Activated naive CD4-positive, alpha-beta T cell treated with Interleukin-2 at 50 U/mL for 16 hours (primary cell): Measurements from ENCODE around the gene ART3.
"Not testable (repeated sequence)": the region's sequence is repeated elsewhere in the genome, so short reads cannot be mapped to it uniquely, and the experiment has no call there.

Experiments
- DNase-seq: peaks from one replicate; pipeline ENCODE4 v3.0.0-alpha.2; 2020

Gene ART3, protein sequence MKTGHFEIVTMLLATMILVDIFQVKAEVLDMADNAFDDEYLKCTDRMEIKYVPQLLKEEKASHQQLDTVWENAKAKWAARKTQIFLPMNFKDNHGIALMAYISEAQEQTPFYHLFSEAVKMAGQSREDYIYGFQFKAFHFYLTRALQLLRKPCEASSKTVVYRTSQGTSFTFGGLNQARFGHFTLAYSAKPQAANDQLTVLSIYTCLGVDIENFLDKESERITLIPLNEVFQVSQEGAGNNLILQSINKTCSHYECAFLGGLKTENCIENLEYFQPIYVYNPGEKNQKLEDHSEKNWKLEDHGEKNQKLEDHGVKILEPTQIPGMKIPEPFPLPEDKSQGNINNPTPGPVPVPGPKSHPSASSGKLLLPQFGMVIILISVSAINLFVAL

DNA sequence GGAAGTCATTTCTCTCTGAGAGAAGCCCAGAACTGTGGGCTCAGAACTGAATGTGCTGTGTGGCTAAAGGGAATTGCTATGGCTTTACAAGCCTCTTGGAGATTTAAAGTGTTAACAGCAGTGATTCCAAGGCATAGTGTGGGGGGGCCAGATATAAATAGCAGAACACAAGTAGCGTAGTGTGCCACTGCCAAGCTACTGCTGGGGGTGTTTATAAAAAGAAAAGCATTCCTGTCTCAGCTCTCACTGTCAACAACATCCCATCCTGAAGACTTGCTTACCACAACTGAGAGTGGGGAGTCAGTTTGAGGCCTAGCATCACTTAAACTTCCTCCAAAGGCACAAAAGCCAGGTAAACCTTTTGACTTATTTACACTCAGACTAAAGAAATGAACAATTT lies at the start of gene ART3:
TSS of gene ART3 (plus strand) at position 242 of the 400 bp plus-strand sequence. CDS start 1,181 bp downstream, outside the sequence.
- DNase-seq, result no peak

DNA sequence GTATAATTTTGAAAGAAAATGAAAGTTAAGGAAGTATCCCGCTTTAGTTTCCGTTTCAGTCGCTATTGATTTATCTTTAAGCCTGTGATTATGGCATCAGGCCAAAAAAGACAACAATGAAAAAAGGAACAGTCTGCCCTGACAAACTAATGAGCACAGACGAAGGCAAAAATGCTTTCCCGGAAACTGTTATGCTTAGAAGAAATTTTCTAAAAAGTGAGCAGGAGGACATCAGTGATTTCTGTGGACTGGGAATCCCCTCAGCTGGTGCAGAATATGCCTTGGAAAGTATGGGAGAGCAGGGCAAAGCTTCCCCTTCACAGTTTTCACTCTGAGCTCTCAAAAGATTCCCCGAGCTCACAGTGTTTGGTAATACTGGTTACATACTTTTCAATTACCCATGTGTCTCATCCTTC lies 46.2 kb upstream of the ART3 start:
- no peak for DNase-seq

DNA sequence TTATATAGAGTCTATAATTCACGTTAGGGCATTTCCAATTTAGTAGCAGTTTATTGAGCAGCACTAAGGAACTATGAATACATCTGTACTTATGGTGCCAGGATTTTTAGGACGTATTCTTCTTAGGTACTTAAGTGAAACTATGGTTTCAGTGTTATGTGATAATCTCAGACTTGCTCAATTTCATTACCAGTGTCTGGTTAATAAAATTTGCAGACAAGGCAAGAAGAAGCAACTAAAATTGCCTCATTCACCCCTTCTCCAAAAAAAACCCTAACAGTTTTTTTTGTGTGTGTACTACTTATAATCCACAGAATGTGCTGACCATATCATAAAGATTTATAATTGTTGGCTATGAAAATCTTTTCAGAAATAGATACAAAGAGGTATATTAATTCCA lies 45.2 kb upstream of the ART3 start:
- DNase-seq, result no peak

DNA sequence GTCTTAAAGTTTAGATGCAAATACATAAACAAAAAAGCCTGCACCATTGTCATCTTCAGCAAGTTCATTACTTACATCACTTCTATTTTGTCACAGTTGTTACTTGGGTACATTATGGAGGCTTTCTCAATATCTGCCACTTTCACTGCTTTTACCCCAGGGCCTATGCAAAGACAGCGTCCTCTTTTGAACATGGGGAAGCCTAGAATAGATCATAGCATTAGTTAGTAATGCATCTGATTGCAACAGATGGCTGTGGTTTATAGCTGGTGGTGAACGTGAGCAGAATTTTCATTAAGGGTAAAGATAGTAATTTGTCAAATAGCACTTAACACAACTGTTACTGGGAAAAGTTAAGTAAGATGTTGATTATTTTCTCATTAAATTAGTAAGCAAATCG lies 39.4 kb upstream of the ART3 start:
- no peak for DNase-seq

DNA sequence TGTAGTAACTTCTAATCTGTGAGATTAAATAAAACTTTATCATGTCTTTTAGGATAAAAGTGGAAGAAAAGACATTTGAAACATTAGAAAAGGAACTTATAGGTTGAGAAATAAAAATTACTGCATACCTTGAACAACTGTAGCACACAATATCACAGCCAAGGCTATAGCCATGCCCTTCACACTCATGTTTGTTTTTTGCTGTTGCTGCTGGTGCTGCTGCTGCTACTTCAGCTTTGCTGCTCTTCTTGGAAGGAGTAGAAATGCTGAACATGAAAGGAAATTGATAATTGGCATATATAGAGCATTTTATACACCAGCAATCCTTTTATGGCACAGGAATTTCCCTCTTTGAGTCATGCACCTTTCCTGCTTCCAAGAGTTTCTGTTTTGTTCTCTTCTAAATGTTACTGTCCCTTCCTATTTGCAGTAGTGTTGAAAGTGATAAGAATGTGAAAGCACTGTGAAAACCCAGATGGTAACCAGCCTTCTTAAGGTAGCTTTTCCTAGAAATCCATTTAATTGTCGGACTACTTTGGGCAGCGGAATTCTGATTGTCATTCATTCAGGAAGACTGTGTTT lies 38.6 kb upstream of the ART3 start, which contains the start of gene CXCL11:
TSS of gene CXCL11 (minus strand) at position 272 of the 582 bp plus-strand sequence. CDS start at position 189, 83 bp downstream.
- DNase-seq, result no peak

DNA sequence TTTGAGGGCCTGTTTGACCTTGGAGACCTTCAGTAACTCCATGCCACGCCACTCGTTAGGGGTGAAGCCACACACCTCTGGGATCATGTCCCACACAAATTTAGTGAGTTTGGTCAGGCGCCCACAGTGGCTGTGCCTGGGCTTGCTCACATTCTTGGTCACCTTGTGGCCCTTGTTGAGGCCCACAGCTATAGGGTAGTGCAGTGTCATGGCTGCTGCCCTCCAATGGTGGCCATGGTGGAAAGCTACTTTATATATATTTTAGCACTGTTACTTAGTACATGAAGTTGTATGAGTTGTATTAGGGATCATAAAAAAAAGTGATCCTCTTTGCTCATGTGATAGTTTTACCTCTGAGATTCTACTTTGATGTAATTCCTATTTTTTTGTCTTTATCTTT lies 37.7 kb upstream of the ART3 start:
- no peak for DNase-seq

DNA sequence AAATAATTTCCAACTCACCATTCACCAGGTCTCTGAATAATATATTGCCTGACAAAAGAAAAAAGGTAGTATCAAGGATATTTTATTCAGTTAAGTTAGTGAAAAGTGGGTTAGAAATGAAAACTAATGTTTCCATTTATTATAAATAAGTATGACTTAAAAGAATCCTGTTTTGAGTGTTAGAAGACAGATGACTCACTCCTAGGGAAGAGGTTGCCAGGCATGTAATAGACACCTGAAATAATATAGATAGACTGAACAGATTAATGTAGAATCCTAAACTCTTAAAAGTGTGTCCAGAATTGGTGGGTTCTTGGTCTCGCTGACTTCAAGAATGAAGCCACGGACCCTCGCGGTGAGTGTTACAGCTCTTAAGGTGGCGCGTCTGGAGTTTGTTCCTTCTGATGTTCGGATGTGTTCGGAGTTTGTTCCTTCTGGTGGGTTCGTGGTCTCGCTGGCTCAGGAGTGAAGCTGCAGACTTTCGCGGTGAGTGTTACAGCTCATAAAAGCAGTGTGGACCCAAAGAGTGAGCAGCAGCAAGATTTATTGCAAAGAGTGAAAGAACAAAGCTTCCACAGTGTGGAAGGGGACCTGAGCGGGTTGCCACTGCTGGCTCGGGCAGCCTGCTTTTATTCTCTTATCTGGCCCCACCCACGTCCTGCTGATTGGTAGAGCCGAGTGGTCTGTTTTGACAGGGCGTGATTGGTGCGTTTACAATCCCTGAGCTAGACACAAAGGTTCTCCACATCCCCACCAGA lies 32.1 kb upstream of the ART3 start:
- not testable (repeated sequence) for DNase-seq

DNA sequence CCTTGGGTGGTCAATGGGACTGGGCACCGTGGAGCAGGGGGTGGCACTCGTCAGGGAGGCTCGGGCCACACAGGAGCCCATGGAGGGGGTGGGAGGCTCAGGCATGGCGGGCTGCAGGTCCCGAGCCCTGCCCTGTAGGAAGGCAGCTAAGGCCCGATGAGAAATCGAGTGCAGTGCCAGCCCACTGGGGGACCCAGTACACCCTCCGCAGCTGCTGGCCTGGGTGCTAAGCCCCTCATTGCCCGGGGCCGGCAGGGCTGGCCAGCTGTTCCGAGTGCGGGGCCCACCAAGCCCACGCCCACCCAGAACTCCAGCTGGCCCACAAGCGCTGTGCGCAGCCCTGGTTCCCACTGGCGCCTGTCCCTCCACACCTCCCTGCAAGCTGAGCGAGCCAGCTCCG lies 31.2 kb upstream of the ART3 start:
- not testable (repeated sequence) for DNase-seq

DNA sequence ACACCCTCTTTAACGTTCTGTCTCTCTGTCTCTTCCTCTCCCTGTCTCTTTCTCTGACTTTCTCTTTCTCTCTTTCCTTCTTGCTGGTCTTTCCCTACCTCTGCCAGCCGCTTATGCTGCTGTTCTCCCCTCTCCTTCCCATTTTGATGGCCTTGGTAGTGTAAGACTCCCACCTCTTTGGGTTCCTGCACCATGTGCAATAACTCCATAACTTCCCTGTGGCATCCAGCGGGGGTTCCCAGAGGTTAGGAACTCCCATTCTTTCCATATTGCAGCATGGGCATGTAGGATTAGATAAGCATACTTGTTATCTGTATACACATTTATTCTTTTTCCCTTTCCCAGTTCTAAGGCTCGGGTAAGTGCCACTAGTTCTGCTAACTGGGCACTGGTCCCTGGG lies 29.8 kb upstream of the ART3 start:
- not testable (repeated sequence) for DNase-seq

DNA sequence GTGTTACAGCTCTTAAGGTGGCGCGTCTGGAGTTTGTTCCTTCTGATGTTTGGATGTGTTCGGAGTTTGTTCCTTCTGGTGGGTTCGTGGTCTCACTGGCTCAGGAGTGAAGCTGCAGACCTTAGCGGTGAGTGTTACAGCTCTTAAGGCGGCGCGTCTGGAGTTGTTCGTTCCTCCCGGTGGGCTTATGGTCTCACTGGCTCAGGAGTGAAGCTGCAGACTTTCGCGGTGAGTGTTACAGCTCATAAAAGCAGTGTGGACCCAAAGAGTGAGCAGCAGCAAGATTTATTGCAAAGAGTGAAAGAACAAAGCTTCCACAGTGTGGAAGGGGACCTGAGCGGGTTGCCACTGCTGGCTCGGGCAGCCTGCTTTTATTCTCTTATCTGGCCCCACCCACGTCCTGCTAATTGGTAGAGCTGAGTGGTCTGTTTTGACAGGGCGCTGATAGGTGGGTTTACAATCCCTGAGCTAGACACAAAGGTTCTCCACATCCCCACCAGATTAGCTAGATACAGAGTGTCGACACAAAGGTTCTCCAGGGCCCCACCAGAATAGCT lies 24.6 kb upstream of the ART3 start:
- not testable (repeated sequence) for DNase-seq

DNA sequence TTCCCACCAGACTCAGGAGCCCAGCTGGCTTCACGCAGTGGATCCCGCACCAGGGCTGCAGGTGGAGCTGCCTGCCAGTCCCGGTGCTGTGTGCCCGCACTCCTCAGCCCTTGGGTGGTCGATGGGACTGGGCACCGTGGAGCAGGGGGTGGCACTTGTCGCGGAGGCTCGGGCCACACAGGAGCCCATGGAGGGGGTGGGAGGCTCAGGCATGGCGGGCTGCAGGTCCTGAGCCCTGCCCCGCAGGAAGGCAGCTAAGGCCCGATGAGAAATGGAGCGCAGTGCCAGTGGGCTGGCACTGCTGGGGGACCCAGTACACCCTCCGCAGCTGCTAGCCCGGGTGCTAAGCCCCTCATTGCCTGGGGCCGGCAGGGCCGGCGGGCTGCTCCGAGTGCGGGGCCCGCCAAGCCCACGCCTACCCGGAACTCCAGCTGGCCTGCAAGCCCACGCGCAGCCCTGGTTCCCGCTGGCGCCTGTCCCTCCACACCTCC lies 23.9 kb upstream of the ART3 start:
- not testable (repeated sequence) for DNase-seq

DNA sequence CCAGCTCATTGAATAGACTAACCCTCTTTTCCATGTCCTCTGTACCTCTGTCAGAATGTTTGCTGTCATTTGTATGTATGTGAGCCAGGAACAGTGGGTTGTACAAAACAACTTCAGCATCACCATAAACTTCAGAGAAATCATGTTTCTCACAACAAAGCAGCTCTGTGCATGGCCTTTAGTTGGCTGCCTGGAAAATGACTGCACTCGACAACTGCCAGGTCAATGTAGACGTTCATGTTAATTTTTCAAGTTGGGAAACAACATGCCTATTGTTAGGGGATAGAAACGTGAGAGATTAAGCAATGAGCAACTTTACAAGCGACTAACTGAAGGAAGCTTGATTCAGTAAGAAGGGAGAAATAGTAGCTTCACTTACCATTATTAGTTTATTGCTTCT lies 20.8 kb upstream of the ART3 start:
- no peak for DNase-seq

DNA sequence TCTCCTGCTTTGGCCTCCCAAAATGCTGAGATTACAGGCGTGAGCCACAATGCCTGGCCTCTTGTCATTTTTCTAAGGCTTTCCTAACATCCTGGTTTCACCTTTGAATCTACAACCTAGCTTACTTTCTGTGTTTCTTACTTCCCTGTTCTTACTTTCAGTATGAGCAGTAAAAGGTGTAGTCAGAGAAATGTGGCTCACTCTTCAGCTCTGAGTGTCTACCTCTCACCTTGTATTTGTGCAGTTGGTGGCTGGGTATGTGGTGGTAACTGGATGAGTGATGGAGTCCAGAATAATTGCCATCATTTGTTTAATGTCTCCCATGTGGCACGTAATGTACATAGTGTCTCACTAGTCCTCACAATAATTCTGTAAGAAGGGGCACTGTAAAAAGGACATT lies 19.5 kb upstream of the ART3 start:
- DNase-seq, result no peak

DNA sequence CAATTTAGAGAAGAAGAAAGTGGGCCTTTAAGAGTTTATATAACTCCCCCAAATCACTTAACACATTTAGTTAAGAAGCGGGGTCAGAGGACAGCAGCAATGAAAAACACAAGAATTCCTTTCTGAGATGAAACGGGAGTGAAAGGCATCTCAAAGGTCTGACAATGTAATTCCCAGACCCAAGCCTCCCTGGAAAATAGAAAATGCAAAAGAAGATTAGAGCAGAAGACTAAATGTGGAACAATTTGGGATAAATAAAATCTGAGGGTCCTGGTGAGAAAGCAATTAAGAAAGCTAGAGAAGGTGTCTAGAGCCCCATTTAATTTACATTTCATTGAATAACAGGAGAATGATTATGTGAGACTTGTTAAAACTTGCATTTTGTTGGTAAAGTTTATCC lies 19.1 kb upstream of the ART3 start:
- no peak for DNase-seq

DNA sequence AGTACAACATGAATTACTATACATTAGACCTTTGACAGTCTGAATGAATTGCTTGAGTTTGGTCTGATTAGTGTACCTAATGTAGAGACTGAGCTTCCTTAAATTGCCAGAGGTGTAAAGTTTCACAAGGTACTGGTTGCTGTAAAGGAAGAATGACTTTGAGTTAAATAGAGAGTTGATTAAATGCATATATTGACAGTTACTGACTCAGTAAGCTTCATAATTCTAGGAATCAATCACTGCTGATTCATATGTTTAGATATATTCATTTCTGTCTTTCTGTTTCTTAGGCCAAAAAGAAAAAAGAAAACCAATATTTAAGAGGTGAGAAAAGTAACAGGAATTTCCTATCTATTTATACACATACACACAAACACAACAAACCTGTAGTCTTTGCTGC lies 16.2 kb upstream of the ART3 start:
- no peak for DNase-seq

DNA sequence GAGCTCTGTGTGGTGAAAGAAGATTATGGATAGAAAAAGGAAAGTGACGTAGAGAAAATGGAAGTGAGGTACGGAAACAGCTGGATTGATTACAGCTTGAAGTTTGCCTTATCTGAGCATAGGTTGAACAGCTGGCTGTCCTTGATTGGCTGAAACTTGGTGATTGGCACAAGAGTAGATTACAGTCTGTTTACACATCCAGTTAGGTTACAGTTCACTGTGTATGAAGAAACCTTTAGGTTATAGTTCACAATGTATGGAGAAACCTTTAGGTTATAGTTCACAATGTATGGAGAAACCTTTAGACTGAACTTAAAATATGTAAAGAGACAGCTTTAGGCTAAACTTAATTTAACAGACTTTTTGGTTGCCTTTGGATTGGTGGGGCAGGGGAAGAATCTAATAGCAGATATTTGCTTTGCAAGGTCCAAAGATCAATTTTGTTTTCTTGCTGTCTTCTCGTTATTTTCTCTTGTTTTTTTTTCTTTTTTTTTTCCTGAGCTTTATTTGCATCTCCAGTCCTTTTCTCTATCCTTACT lies 15.6 kb upstream of the ART3 start:
- no peak for DNase-seq

DNA sequence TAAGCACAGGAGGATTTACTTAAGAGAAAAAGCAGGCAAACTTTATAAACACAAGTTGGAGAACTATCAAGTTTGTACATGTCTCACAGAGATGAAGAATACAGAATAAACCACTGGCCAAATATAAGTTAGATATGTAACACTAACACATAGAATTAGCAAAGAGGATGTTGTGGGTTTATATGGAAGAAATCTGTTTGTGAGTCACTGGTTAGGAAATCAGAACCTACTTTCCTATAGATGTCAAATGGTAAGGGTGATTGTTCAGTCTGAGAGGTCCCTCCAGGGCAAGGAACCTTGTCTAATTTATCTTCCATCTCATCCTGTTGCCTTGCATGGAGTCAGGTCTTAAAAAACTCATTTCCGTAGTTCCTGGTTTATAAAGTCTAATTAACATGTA lies 14.8 kb upstream of the ART3 start:
- DNase-seq, result no peak

DNA sequence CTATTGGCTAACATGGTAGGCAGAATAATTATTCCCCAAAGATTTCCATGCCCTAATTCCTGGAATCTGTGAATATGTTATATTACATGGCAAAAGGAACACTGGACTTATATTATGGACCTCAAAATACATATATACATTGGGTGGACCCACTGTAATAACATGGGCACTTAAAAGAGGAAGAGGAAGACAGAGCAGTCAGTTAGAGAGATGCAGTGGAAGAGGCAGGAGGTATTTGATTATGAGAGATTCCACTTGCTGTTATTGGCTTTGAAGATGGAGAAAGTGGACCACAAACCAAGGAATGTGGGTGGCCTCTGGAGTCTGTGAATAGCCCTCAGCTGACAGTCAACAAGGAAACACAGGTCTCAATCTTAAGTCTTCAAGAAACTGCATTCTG lies 14.0 kb upstream of the ART3 start:
- DNase-seq, result no peak

DNA sequence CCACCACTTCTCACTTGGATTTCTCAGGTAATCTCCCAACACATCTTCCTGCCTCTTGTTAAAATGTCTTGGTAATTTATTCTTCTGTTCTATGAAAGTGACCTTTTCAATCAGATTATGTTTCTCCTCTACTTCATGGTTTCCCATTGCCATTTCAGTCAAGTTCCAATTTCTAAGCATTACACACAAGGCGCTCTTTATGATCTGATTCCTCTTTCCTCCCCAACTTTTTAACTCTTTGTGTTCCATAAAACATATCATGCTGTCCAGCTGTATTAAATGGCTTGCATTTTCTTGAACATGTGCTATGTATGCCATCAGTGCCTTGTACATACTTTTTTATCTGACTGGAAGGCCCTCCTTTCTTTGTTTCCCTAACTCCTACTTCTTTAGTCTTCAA lies 13.1 kb upstream of the ART3 start:
- DNase-seq, result no peak

DNA sequence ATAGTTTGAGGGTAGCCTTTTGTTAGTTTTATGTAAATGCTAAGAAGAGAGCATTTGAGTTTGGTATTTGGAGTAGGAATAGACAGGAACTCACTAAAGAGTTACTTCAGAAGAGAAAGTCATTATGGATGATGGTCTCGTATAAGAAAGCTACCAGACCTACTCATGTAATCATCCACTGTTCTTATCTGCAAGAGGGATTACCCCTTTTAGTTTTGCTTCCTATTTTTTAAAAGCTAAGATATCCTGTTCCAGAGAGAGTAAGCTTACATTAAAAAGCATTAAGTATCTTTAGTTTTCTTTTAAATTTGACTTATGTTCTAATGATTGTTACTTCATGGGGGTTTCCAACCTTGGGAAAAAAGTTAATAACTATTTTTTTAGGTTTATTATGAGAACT lies 12.5 kb upstream of the ART3 start:
- DNase-seq, result no peak

DNA sequence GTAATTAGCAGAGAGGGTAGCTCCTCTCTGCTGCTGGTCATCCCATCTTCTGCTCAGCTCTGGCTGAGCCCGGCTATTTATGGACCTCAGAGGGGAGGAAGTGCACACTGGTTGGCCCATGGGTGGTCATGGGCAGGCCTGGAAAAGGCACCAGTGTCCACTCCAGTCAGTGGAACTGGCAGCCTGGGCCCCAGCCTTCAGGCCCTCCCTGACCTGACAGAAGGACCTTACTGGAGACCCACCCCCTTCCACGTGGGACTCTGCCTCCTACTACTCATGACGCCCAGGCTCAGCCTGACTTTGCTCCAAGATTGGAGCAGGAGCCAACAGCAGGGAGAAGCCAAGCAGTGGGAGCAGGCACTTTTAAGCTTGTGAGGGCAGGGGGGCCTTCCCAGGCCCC lies 8.0 kb upstream of the ART3 start:
- no peak for DNase-seq

DNA sequence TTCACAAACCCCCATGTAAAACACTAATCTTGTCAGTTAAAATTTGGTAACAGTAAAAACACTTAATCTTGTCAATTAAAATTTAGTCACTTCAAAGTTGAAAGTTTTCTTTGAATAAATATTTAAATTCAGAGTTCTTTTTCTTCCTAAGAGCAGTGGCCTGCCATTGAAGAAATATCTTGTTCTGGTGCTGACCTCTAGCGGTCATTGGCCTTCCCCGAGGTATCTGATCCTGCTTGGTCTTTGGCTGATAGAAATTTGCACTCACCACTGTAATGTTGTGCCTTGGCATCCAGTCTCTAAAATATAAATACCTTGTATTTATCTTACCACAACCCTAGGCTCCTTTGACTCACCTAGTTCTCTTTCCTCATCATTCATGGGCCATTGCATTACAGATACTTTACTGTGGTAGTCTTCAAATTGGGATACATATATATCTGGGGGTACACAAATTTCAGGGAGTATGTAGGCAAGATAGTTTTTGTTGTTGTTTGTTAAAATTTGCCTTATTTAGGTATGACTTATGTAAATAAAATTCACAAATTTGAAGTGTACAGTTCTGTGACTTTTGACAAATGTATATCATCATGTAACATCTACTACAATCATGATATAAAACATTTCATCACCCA lies 6.7 kb upstream of the ART3 start:
- peak; percentile 73 for DNase-seq

DNA sequence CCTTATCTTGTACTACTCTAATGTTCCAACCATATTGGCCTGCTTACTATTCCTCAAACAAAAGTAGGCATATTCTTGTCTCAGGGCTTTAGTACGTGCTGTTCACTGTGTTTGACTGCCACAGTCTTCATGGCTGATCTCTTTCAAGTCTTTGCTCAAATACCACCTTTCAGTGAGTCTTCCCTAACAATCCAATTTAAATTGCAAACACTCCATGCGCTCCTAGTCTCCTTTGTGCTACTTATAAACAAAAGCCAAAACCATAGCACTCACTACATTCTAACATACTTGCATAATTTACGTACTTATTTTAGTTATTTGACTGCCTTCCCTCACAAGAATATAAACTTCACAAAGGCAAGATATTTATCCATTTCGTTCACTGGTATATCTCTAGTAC lies 1.7 kb upstream of the ART3 start:
- DNase-seq, result no peak
